GM18505 (cell line): Measurements from ENCODE around the gene POC1B.

Experiments
- ATAC-seq: cut with Tn5 transposase; IDR thresholded peaks from one replicate; pipeline ENCODE4 v1.9.1; 2021; ENCODE audit not compliant: unreplicated experiment
- POLR2A ChIP-seq: IDR thresholded peaks from 4 replicates; pipeline ENCODE4 v1.6.1; 2011; ENCODE audit warnings: borderline replicate concordance; ENCODE audit not compliant: insufficient read depth, insufficient read length; ENCODE audit errors: extremely low read depth

POC1B gene

DNA sequence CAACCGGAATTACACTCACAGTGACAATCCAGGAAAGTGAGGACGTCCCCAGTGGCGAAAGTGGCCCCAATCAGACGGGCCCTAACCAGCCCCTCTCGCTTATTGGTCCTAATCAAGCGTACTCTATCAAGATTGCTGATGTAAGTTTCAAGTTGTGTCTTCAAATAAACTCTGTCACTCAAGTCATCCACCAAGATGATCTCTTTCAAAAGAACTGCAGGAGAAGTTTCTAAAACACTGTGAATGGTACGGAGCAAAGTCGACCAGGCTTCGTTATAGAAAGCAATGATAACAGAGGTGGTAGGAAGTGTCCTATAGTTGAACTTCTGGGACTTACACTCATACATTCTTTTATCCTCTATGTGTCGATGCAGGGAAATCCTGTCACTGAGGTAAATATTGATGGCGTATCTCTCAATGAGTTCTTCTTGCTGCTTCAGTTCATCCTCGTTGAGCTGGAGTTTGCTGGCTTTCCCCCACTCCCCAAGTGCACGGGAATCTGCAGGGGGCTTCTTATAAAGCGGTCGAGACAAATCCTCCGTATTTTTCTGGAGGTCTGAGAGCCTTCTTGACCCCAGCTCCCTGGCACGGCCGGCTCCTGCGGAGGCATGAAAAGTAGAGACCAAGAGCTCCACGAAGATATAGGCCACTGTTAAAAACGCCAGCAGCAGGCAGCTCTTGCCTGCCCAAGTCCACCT, 1.9 kb downstream of the POC1B start:
- no peak for TF ChIP-seq POLR2A
- no peak for ATAC-seq

GRCh38 chr12:89523393-89523792, 2.5 kb downstream of the POC1B start:
- ATAC-seq, result no peak

DNA sequence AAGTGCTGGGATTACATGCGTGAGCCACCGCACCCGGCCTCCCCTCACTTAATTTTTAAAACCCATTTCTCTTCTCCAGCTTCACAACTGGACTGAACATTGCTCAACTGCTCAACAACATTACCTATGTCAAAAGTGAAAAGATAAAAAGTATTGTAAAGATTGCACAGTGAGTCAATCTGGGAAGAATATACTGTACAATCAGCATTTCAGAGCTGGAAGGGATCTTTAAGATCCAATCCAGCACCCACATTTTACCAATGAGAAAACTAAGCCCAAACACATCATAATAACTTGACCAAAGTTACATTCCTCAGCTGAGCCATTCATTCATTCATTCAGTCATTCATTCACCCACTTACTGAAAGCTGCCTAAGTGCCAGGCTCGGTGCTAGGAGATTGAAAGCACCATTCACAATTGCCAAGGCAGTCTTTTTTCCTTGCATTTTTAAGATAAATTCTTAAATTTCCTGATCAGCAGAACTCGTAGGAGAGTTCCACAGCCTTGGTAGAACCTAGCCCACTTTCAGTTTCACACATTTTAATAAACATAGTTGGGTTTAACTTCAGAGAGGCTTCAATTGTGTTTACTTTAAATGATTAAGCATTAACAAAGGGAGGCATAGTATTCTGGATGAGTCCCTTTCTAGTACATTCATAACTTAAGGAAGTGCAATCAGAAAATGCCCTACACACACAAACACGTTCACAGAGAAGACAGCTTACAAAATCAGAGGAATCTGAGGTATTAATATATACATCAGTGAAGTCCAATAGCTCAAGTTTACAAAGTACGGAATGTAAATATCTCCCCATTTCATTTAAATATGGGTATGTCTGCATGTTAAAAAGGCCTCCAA, 4.3 kb downstream of the POC1B start:
- TF ChIP-seq POLR2A, result no peak
- no peak for ATAC-seq

More at GRCh38 chr12:89523393-89523792, 2.5 kb downstream of the POC1B start:
- no peak for TF ChIP-seq POLR2A

DNA sequence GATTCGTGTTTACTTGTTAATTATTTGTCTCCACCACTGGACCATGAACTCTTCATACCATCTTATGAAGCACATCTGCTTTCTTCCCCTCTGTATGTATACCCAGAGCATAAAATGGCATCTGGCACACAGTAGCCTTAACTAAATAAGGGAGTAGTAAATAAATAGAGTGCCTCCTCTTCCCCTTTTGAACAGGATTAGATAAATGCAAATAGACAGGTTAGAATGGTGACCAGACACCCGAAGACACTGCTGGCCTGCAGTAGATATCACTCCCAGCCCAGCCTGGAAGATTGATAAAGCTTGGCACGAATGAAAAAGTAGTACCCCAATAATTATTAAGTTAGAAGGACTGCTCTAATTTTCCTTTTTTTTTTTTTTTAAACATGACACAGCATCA, 8.1 kb downstream of the POC1B start:
- no peak for ATAC-seq
- no peak for TF ChIP-seq POLR2A

GRCh38 chr12:89516633-89517032, 9.2 kb downstream of the POC1B start:
- no peak for TF ChIP-seq POLR2A
- ATAC-seq, result no peak

DNA sequence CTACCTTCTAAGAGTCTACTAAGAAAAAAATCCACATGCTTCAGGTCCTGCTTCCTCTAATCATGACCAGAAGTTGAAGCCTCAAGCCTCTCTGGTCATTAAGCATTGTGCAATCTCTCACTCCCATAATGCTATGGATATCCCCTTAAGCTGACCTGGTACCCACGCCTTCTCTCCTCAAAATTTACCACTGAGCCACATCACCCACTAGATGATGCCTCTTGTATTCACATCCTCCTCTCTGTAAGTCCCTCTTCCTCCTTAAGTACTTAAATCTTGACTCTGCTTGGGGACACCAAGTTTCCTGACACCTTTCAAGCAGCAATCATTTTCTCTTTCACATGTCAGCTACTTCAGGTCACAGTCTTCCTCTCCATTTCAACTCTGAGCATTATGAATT, 11.1 kb downstream of the POC1B start:
- ATAC-seq, result peak; percentile 86
- no peak for TF ChIP-seq POLR2A

- no peak for ATAC-seq
- TF ChIP-seq POLR2A, result no peak
Measured at GRCh38 chr12:89513544-89513943, 12.3 kb downstream of the POC1B start.

DNA sequence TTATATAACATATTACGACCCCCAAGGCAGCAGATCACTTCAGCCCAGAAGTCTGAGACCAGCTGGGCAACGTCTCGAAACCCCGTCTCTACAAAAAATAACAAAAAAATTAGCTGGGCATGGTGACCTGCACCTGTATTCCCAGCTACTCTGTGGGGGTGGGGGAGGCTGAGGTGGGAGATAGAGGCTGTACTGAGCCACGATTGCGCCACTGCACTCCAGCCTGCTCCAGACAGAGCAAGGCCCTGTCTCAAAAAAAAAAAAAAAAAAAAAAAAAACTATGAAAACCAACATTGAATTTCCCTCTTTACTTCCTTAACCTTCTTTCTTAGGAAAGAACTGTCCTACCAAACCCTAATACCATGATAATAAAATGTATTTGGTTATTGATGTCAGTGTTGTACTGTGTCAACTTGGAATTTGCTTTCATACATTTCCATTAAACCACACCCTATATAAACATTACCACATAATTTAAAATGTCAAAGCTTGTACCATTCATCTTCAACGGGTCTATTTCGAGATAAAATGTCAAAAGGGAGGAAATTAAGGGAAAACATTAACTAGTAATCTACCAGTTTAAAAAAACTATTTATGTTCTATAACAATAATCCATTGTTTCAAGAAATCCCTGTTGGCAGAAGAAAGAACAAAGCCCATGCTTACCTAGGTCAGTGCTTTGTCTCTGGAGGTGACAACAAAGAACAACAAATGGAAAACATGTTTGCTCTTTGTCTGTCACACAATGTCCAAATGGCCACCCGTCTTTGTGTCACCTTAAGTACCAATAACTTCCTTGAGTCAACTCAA, 18.6 kb downstream of the POC1B start:
- TF ChIP-seq POLR2A, result no peak
- no peak for ATAC-seq

DNA sequence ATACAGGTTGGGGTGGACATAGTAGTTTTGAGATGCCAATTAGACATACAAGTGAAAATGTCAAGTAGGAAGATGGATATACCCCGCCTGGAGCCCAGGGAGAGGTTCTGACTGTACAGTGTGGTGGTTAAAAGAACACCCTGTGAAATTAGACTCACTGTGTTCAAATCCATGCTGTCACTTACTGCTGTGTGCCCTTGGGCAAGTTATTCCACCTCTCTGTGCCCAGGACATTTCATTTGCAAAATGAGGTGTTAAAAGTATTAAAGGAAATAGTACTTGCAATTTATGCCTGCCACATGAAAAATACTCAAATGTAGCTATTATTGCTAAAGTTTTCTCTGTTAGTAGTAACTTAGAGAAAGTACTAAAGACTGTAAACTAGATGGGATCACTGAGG, 19.8 kb downstream of the POC1B start:
- no peak for TF ChIP-seq POLR2A
- no peak for ATAC-seq

DNA sequence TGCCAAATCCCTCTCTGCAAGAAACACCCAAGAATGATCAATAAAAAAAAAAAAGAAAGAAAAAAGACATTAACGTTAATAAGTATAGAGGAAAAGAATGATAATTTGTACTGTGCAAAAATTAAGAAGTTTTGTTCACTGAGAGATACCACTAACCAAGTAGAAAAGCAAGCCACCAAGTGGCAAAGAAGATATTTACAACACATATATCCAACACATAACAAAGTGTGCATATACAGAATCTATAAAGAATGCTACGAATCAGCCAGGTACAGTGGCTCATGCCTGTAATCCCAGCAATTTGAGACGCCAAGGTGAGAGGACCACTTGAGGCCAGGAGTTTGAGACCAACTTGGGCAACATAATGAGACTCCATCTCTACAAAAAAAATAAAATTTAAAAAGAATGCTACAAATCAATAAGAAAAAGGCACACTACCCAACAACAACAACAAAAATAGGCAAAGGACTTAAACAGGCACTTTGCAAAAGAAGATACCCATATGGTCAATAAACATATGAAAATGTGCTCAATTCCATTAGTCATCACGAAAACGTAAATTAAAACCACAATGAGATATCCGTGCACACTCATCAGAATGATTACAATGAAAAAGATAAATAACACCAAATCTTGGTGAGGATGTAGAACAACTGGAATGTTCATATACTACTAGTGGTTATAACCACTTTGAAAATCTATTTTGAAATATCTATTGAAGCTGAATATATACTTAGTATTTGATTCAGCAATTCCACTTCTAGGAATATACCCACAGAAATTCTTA, 21.1 kb downstream of the POC1B start:
- no peak for ATAC-seq
- TF ChIP-seq POLR2A, result no peak

DNA sequence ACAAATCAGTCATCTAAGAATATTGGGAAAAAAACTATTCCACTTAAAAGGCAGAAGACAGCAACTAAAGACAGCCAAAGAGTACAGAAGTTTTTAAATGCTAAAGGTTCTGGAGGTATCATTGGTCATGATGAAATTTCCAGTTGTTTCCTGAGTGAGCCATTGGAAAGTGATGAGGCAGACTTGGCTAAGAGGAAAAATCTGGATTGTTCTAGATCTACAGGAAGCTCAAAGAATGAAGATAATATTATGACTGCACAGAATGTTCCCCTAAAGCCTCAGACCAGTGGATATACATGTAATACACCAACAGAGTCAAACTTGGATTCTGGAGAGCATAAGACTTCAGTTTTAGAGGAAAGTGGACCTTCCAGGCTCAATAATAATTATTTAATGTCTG, 24.1 kb downstream of the POC1B start:
- no peak for ATAC-seq
- no peak for TF ChIP-seq POLR2A

DNA sequence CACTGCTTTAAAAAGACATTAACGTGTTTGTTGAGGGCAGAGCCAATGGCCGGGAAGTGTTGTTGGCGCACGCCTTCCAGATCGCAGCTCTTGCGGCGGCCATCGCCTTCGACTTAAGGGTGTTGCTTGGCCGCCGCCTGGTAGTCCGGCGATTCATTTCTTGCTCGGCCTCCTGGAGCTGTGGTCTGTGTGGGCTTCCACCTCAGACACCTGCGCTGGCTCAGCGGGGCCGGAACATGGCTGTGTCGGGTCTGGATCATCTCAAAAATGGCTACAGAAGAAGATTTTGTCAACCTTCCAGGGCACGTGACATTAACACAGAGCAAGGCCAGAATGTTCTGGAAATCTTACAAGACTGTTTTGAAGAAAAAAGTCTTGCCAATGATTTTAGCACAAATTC, 26.0 kb downstream of the POC1B start:
- no peak for ATAC-seq
- no peak for TF ChIP-seq POLR2A

DNA sequence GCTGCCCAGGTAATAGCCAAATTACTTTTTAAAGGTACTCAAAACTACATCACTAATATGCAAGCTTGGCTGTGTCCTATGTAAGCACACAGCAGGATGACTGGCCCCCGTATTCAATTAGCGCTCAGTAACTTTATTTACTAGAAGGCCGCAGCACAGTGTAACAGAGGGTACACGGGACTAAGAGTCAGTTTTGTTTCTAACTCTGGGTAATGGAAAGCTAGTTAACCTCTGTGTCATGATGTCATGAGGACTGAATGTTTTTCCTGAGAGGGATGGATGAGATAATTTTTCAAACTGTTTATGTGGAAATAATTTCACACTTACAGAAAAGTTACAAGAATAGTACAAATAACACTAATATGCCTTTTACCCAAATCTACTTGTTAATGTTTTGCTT, 28.4 kb downstream of the POC1B start:
- no peak for ATAC-seq
- TF ChIP-seq POLR2A, result no peak

DNA sequence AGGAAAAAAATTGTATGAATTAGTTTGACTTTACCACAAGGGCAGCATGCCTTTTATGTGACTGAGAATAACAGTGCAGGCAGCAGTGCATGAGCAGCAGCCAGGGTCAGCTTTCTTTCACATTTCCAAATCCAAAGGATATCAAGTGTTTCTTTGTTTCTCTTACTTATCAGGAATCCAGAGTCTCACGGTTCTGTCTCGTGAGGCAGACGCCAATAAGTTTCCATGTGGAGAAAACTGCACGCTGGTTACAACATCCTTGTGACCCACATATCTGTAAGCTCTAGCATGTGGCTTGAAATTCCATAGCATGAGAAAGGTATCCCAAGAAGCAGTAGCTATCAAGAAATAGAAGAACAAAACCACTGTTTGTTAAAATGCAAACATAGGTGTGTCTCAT, 28.8 kb downstream of the POC1B start:
- ATAC-seq, result no peak
- no peak for TF ChIP-seq POLR2A
